ENCODE data around the gene HHIP.
"Not testable (repeated sequence)": the region's sequence is repeated elsewhere in the genome, so short reads cannot be mapped to it uniquely, and the experiment has no call there.

Gene HHIP

DNA sequence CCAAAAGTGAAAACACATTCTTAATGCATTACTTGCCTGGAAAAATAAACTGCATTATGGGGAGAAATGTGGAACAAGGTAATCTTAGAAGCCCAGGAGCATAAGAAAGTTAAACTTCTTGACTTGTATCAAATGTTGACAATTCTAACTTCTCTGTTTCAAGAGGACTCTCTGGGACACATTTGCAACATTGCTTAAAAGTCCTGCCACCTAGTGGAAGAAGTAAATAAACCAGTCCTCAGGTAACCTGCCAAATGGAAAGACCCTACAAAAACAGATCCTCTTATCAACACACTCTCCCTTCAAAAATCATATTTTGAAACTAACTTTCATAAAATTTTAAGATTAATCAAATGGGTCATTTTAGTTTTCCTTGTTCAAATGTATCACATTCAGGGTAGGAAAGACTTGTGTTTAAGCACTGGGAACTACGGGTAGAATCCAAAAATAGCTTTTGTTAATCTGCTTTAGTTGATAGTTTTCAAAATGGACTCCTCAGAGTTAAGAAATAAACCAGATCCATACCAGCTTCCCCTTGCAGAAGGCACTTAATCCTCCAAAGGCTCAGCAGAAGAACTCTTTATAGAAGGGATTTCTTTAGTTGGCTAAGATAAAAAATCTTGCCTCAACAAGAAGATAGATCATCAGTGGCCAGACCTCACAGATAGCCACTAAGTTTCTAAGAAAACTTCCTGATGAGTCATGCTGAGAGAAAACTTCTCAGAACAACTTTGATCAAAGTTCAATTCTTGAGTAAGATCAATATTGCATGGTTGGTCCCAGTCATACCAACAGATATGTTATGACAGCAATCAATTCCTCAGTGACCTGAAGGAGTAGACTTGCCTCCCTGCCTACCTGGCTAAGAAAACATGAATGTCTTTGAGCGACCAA lies 141.7 kb downstream of the HHIP start:
- no peak overlapping the region for H3K4me3 ChIP-seq (ENCODE audit: control insufficient read depth, low read depth, low read length)
- DNase-seq (ENCODE audit: low read depth): peak; percentile 11
- TF ChIP-seq, protein P1, sequence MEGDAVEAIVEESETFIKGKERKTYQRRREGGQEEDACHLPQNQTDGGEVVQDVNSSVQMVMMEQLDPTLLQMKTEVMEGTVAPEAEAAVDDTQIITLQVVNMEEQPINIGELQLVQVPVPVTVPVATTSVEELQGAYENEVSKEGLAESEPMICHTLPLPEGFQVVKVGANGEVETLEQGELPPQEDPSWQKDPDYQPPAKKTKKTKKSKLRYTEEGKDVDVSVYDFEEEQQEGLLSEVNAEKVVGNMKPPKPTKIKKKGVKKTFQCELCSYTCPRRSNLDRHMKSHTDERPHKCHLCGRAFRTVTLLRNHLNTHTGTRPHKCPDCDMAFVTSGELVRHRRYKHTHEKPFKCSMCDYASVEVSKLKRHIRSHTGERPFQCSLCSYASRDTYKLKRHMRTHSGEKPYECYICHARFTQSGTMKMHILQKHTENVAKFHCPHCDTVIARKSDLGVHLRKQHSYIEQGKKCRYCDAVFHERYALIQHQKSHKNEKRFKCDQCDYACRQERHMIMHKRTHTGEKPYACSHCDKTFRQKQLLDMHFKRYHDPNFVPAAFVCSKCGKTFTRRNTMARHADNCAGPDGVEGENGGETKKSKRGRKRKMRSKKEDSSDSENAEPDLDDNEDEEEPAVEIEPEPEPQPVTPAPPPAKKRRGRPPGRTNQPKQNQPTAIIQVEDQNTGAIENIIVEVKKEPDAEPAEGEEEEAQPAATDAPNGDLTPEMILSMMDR (IDR thresholded peaks at IDR 0.05; ENCODE audit: control insufficient read depth, insufficient read depth, low read depth, low read length, missing control alignments): peak; percentile 56

DNA sequence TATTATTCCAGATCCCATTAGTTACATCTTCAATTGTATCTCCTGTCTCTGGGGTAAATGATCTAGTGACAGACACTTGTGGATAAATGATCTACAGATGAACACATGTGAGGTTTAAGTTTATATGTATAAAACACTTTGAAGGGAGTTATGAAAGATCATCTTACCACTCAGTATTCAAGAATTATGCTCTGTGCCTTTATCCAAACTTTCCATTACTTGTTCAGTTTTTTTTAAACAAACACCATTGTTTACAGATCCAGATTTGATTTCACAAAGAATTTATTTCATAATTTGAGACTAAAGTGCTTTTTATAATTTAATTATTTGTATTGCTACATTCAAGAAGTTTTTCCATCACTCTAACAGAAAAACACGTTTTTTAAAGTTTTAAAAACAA lies 142.5 kb downstream of the HHIP start:
- DNase-seq (ENCODE audit: low read depth): no peak
- TF ChIP-seq, protein P1 (IDR thresholded peaks at IDR 0.05; ENCODE audit: control insufficient read depth, insufficient read depth, low read depth, low read length, missing control alignments): no peak
- H3K4me3 ChIP-seq (ENCODE audit: control insufficient read depth, low read depth, low read length): no peak overlapping the region

DNA sequence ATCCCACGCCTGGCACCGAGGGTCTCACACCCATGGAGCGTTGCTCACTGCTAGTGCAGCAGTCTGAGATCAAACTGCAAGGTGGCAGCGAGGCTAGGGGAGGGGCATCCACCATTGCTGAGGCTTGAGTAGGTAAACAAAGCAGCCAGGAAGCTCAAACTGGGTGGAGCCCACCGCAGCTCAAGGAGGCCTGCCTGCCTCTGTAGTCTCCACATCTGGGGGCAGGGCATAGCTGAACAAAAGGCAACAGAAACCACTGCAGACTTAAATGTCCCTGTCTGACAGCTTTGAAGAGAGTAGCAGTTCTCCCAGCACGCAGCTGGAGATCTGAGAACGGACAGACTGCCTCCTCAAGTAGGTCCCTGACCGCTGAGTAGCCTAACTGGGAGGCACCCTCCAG lies 146.0 kb downstream of the HHIP start:
- H3K4me3 ChIP-seq (ENCODE audit: control insufficient read depth, low read depth, low read length); DNase-seq (ENCODE audit: low read depth): not testable (repeated sequence)
